Left forelimb (tissue), 1 donor: ENCODE measurements around the gene AP2A2.

Experiments
- DNase-seq: peaks from one replicate; pipeline ENCODE4 v3.0.0-alpha.2; 2018; ENCODE audit warnings: low spot score

AP2A2 gene

GRCh38 chr11:1015826-1016545 is 90.3 kb downstream of the AP2A2 start:
- no peak for DNase-seq

GRCh38 chr11:1016610-1017126 is 91.0 kb downstream of the AP2A2 start:
- DNase-seq: peak; percentile 78

- peak; percentile 78 for DNase-seq
Observed at GRCh38 chr11:1017269-1018005, 91.8 kb downstream of the AP2A2 start.

GRCh38 chr11:1018091-1018490 is 92.4 kb downstream of the AP2A2 start:
- no peak for DNase-seq

- no peak for DNase-seq
Observed at GRCh38 chr11:1019321-1019910, 93.7 kb downstream of the AP2A2 start.

- no peak for DNase-seq
Observed at GRCh38 chr11:1020211-1020905, 94.7 kb downstream of the AP2A2 start.

GRCh38 chr11:1022411-1022810 is 96.7 kb downstream of the AP2A2 start:
- DNase-seq: no peak

- no peak for DNase-seq
Observed at GRCh38 chr11:1022908-1023810, 97.5 kb downstream of the AP2A2 start.

- no peak for DNase-seq
Observed at GRCh38 chr11:1023811-1024596, 98.3 kb downstream of the AP2A2 start.

GRCh38 chr11:1024597-1025409 is 99.1 kb downstream of the AP2A2 start:
- DNase-seq: no peak

GRCh38 chr11:1025410-1026162 is 99.9 kb downstream of the AP2A2 start:
- no peak for DNase-seq

- DNase-seq: no peak
Observed at GRCh38 chr11:1026163-1026450, 100.4 kb downstream of the AP2A2 start.

- no peak for DNase-seq
Observed at GRCh38 chr11:1026641-1027482, 101.2 kb downstream of the AP2A2 start.

- DNase-seq: no peak
Observed at GRCh38 chr11:1027483-1028290, 102.0 kb downstream of the AP2A2 start.

- DNase-seq: no peak
Observed at GRCh38 chr11:1028291-1028540, 102.5 kb downstream of the AP2A2 start.

GRCh38 chr11:1028616-1029015 is 102.9 kb downstream of the AP2A2 start:
- DNase-seq: no peak

GRCh38 chr11:1029051-1029450 is 103.4 kb downstream of the AP2A2 start:
- no peak for DNase-seq

GRCh38 chr11:1029654-1030053 is 104.0 kb downstream of the AP2A2 start:
- DNase-seq: no peak
